HFFc6 (cell line): ENCODE data around the gene PLEKHD1. TPM values are rescaled to one million over a fixed set of nuclear protein-coding genes. Genes with fewer than 3 reads are reported as not detected.

Source experiments
- DNase-seq: peaks from one replicate; pipeline ENCODE4 v3.0.0-alpha.2; 2018
- H3K27ac Mint-ChIP-seq: 2 replicates; pipeline ENCODE4 v1.8.0; 2020; ENCODE audit warnings: mild to moderate bottlenecking, mixed read lengths
- H3K27me3 Mint-ChIP-seq: 2 replicates; pipeline ENCODE4 v1.8.0; 2021; ENCODE audit warnings: mild to moderate bottlenecking, moderate library complexity, mixed read lengths; ENCODE audit not compliant: insufficient read depth
- H3K36me3 Mint-ChIP-seq: 2 replicates; pipeline ENCODE4 v1.8.0; 2021; ENCODE audit warnings: low read depth, mixed read lengths
- H3K4me1 Mint-ChIP-seq: 2 replicates; pipeline ENCODE4 v1.8.0; 2020; ENCODE audit warnings: low read depth, mixed read lengths
- H3K4me3 Mint-ChIP-seq: 2 replicates; pipeline ENCODE4 v1.8.0; 2020; ENCODE audit warnings: mild to moderate bottlenecking, moderate library complexity, mixed read lengths
- H3K9me3 Mint-ChIP-seq: 2 replicates; pipeline ENCODE4 v1.8.0; 2020; ENCODE audit warnings: mild to moderate bottlenecking, mixed read lengths
- total RNA-seq, 6 experiments: library from RNA; stranded (reverse); fragmentation: NEBNext Ultra II Directional; extraction: Animal tissue kit (Norgen Biotek cat#: 25700); gene quantifications; 2 replicates in 1 of 6; 3 replicates in 5 of 6; pipeline ENCODE4 v1.2.3, GENCODE V29; 2021
- TF ChIP-seq, protein P1 (sequence below): fragments of 200-600 bp; sonication (generic); IDR thresholded peaks from 2 replicates; pipeline ENCODE4 v1.5.0; 2021; ENCODE audit warnings: antibody characterized with exemption, mild to moderate bottlenecking

The PLEKHD1 gene
- total RNA-seq, 6 experiments from 2014 or later, result 0.06 TPM; not detected in 5

DNA sequence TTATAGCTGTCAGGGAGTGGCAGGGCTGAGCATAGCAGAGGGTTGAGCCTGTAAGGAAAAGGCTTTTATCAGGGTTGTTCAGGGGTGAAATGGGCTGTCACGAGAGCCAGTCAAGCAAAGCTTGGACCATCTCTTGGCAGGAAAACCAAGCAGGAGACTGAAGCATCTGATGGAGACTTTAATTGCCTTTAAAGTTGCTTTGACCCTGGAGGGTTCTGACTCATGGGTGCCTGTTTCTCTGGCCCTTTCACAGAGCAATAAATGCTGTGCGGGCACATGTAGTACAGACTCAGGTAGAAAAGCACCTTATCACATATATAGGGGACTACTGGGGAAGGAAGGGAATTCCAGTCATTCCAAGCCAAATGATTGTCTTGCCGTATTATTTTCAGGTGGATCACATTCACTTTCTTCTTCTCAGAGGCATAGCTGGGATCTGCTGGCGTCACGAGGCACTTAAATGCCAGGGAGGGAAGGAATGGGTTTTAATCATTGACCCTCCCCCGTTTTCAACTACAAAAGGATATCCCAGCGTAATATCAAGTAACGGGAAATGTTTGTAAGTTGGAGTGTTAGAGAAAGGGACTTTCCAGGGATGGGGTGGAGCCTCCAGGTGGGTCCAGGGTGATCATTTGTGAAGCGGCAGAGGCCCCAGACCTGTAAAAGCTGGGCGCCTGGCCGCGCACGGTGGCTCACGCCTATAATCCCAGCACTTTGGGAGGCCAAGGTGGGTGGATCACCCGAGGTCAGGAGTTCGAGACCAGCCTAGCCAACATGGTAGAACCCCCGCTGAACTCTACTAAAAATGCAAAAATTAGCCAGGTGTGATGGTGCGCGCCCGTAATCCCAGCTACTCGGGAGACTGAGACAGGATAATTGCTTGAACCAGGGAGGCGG is 34.9 kb downstream of the PLEKHD1 start:
- Mint-ChIP-seq H3K27ac (no peak overlapping the region; the same call in 1 of the 2 replicates), H3K36me3 (peaks cover 4% of the 10 kb centered on the region; the same call in 1 of the 2 replicates), H3K9me3 (peaks cover 4% of the 10 kb centered on the region), H3K4me1 (peaks cover 12% of the 10 kb centered on the region; the same call in 1 of the 2 replicates), H3K4me3 (no peak overlapping the region), H3K27me3 (peaks cover 28% of the 10 kb centered on the region)
- TF ChIP-seq, protein P1, sequence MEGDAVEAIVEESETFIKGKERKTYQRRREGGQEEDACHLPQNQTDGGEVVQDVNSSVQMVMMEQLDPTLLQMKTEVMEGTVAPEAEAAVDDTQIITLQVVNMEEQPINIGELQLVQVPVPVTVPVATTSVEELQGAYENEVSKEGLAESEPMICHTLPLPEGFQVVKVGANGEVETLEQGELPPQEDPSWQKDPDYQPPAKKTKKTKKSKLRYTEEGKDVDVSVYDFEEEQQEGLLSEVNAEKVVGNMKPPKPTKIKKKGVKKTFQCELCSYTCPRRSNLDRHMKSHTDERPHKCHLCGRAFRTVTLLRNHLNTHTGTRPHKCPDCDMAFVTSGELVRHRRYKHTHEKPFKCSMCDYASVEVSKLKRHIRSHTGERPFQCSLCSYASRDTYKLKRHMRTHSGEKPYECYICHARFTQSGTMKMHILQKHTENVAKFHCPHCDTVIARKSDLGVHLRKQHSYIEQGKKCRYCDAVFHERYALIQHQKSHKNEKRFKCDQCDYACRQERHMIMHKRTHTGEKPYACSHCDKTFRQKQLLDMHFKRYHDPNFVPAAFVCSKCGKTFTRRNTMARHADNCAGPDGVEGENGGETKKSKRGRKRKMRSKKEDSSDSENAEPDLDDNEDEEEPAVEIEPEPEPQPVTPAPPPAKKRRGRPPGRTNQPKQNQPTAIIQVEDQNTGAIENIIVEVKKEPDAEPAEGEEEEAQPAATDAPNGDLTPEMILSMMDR, result no peak
- peak; percentile 41 for DNase-seq

DNA sequence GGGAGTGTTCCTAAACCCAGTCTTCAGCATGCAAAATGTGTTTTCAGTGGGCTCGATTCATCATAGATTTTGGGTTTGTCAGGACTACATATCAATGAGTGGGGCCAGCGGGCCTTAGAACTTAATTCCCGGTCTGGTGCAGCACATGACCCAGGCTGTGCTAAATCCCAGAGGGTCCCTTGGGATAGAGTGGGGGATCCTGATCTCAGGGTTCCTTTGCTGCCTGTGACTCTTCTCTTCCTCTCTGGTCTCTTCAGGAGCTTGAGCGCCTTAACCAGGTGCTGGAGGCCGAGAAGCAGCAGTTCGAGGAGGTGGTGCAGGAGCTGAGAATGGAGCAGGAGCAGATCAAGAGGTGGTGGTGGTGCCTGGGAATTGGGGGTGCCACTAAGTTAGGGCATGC is 37.5 kb downstream of the PLEKHD1 start:
- no peaks in the 10 kb centered on the region for H3K36me3 Mint-ChIP-seq
- TF ChIP-seq, protein P1, result no peak
- no peak overlapping the region for H3K4me3 Mint-ChIP-seq
- peaks cover 12% of the 10 kb centered on the region; the same call in 1 of the 2 replicates for H3K4me1 Mint-ChIP-seq
- no peaks in the 10 kb centered on the region for H3K9me3 Mint-ChIP-seq
- H3K27ac Mint-ChIP-seq, result no peak overlapping the region
- DNase-seq, result no peak
- H3K27me3 Mint-ChIP-seq, result peaks cover 36% of the 10 kb centered on the region

DNA sequence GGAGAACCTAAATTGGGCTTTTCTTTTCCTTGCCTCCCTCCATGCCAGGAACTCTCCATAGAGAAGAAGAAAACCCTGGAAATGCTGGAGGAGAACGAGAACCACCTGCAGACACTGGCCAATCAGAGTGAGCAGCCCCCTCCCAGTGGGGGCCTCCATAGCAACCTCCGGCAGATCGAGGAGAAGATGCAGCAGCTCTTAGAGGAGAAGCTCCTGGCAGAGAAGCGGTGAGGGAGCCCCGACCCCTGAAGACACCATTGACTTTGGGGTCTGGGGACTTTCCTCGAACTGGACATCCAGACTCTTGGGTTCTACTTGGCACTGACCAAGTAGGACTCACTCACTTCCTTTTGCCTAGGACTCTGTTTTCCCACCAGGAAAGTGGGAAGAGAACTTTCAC is 41.4 kb downstream of the PLEKHD1 start:
- Mint-ChIP-seq H3K4me3 (no peak overlapping the region), H3K4me1 (no peaks in the 10 kb centered on the region), H3K36me3 (no peaks in the 10 kb centered on the region), H3K27me3 (peaks cover 30% of the 10 kb centered on the region), H3K27ac (no peak overlapping the region), H3K9me3 (no peaks in the 10 kb centered on the region)
- DNase-seq, result no peak
- TF ChIP-seq, protein P1, result no peak

DNA sequence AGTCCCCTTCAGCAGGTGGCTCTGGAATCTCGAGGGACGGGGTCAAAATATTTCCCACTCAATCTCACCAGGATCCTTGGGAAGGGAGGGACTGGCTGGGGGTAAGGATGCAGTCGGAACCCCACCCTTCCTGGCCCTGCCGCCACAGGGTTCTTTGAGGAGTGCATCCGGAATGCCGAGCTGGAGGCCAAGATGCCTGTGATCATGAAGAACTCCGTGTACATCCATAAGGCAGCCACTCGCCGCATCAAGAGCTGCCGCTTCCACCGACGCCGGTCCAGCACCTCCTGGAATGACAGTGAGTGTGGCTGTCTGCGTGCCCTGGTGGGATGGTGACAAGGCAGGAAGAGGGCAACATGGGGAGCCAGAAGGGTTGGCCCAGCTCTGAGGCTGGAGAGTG is 43.1 kb downstream of the PLEKHD1 start:
- TF ChIP-seq, protein P1, result no peak
- Mint-ChIP-seq H3K36me3 (no peaks in the 10 kb centered on the region), H3K4me3 (no peak overlapping the region), H3K27ac (no peak overlapping the region), H3K9me3 (no peaks in the 10 kb centered on the region), H3K4me1 (no peaks in the 10 kb centered on the region), H3K27me3 (peaks cover 31% of the 10 kb centered on the region)
- no peak for DNase-seq

DNA sequence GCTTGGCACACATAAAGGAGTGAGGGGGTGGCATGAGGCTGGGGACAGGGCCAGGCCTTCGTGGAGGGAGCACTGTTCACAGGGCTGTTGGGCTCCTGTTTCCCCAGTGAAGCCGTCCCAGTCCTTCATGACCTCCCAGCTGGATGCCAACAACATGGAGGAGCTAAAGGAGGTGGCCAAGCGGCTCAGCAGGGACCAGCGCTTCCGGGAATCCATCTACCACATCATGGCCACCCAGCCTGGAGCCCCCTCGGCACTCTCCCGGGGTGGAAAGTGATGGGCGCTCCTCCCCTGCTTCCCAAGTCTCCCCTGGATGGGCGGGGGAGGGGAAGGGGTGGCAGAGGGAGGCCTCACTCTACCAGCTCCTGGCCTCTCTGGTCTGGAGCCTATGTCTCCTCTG is 43.6 kb downstream of the PLEKHD1 start:
- no peaks in the 10 kb centered on the region for H3K36me3 Mint-ChIP-seq
- peaks cover 36% of the 10 kb centered on the region for H3K27me3 Mint-ChIP-seq
- H3K27ac Mint-ChIP-seq, result no peak overlapping the region
- no peak overlapping the region for H3K4me3 Mint-ChIP-seq
- TF ChIP-seq, protein P1, result no peak
- no peak for DNase-seq
- no peaks in the 10 kb centered on the region for H3K4me1 Mint-ChIP-seq
- H3K9me3 Mint-ChIP-seq, result no peaks in the 10 kb centered on the region
